HK-2 (cell line): ENCODE data around the gene TPD52L1.
"Not testable (repeated sequence)": the region's sequence is repeated elsewhere in the genome, so short reads cannot be mapped to it uniquely, and the experiment has no call there.

Source experiments
- DNase-seq: peaks from one replicate; pipeline ENCODE4 v3.0.0-alpha.2; 2018; ENCODE audit not compliant: unreplicated experiment

The TPD52L1 gene, protein sequence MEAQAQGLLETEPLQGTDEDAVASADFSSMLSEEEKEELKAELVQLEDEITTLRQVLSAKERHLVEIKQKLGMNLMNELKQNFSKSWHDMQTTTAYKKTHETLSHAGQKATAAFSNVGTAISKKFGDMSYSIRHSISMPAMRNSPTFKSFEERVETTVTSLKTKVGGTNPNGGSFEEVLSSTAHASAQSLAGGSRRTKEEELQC

GRCh38 chr6:125153391-125154117 lies at the start of gene TPD52L1:
TPD52L1 (plus strand) TSS chr6:125153773; CDS start chr6:125153952, 179 bp downstream.
- DNase-seq: peak; percentile 87

GRCh38 chr6:125104425-125104824 lies 49.1 kb upstream of the TPD52L1 start:
- no peak for DNase-seq

DNA sequence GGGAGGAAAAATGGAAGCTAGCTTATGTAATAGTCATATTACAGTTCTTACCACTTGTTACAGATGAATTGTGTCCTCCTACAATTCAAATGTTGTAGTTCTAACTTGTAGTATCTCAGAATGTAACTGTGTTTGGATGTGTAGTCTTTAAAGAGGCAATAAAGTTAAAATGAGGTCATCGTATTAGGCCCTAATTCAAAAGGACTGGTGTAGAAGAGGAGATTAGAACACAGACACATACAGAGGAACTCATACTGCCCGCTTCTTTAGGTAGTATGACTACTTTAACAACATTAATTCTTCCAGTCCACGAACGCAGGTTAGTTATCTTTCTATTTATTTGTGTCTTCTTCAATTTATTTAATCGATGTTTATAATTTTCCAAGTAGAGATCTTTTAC lies 46.5 kb upstream of the TPD52L1 start:
- no peak for DNase-seq

DNA sequence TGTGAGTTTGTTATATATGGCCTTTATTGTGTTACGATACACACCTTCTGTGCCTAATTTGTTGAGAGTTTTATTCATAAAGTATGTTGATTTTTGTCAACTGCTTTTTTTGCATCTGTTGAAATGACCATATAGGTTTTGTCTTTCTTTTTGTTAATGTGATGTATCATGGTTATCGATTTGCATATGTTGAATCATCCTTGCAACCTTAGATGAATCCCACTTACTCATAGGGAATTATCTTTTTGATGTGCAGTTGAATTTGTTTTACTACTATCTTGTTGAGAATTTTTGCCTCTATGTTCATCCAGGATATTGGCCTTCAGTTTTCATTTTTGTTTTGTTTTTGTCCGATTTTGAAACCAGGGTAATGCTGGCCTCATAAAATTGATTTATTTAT lies 45.7 kb upstream of the TPD52L1 start:
- no peak for DNase-seq

- no peak for DNase-seq
Observed at GRCh38 chr6:125110056-125110455, 43.5 kb upstream of the TPD52L1 start.

- DNase-seq: no peak
Observed at GRCh38 chr6:125111219-125111983, 42.2 kb upstream of the TPD52L1 start.

GRCh38 chr6:125112934-125113333 lies 40.6 kb upstream of the TPD52L1 start:
- no peak for DNase-seq

GRCh38 chr6:125114248-125114858 lies 39.2 kb upstream of the TPD52L1 start:
- no peak for DNase-seq

DNA sequence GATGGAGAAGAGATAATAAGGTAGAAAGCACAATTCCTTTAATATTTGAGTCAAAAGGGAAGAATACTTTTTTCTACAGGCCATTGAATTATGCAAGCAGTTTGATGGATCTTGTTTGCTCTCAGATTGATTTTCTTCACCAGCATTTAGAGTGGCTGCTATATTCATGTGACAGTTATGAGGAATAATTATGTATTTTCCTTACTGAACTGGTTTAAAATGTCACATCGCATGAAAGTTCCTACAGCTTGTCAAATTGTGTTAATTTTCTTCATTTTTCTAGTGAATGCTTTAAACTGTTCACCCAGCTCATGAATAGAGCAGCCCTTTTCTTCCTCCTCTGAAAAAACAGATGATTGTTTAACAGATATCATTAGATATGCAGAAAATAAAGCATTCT lies 37.4 kb upstream of the TPD52L1 start:
- DNase-seq: no peak

DNA sequence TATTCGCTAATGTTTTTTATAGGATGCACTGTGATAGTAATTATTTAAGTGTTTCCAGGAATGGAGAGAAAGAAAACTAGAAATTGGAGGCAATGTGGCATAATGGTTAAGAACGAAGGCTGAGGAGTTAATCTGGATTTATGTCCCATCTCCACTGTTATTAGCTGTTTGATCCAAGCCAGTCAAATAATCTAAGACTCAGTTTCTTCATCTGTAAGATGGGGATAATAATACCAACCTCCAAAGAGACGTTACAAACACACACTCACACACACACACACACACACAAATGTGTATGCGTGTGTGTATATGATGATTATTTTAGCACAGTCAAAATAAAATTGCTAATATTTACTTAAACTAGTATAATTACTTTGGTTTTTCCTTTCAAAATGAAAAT lies 36.9 kb upstream of the TPD52L1 start:
- no peak for DNase-seq

DNA sequence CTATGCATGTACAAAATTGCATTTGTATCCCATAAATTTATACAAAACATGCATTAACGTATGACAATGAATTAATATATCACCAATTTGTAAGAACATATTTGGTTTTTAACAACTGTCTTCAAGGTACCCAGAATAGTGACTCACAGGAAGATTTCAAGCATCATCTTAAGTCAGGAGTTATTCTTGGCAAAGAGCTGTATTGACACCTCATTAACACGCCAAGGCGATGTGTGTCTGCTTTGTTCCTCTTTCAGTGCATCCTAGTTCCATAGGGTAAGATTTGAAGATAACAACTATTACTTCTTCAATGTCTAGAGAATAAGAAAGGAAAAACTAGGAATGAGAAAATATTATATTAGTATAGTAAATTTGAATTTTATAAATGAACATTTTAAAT lies 35.8 kb upstream of the TPD52L1 start:
- no peak for DNase-seq

GRCh38 chr6:125120054-125120590 lies 33.5 kb upstream of the TPD52L1 start:
- DNase-seq: no peak

- no peak for DNase-seq
Observed at GRCh38 chr6:125121894-125122293, 31.7 kb upstream of the TPD52L1 start.

GRCh38 chr6:125123051-125123450 lies 30.5 kb upstream of the TPD52L1 start:
- DNase-seq: no peak

- no peak for DNase-seq
Observed at GRCh38 chr6:125123468-125124048, 30.0 kb upstream of the TPD52L1 start.

DNA sequence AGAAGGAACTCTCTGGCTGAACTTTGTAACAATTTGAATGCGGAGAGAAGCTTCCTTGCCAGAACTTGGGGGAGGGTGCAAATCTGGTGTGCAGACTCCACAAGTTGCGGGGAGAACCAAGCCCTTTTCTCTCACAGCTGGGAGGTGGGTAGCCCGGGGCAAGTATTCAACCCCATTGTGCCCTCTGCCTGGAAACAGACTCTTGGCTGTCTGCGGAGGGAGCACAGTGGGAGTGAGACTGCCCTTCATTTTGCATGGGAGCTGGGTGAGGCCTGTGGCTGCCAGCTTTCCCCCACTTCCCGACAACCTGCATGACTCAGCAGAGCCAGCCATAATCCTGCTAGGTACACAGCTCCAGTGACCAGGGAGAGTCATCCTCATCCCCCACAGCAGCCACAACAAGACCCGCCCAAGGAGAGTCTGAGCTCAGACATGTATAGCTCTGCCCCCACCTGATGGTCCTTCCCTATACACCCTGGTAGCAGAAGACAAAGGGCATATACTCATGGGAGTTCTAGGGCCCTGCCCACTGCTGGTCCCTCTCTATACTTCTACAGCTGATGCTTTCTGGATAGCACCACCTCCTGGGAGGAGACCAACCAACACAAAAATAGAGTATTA lies 29.4 kb upstream of the TPD52L1 start:
- DNase-seq: peak; percentile 61

DNA sequence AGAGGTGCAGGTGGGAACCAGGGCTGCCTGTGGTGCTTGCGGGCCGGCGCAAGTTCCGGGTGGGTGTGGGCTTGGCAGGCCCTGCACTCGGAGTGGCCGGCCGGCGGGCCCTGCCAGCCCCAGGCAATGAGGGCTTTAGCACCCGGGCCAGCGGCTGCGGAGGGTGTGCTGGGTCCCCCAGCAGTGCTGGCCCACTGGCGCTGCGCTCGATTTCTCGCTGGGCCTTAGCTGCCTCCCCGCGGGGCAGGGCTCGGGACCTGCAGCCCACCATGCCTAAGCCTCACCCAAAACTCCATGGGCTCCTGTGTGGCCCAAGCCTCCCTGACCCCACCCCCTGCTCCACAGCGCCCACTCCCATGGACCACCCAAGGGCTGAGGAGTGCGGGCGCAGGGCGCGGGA lies 27.7 kb upstream of the TPD52L1 start:
- not testable (repeated sequence) for DNase-seq

- DNase-seq: no peak
Observed at GRCh38 chr6:125129354-125129753, 24.2 kb upstream of the TPD52L1 start.

- DNase-seq: no peak
Observed at GRCh38 chr6:125132058-125132457, 21.5 kb upstream of the TPD52L1 start.

DNA sequence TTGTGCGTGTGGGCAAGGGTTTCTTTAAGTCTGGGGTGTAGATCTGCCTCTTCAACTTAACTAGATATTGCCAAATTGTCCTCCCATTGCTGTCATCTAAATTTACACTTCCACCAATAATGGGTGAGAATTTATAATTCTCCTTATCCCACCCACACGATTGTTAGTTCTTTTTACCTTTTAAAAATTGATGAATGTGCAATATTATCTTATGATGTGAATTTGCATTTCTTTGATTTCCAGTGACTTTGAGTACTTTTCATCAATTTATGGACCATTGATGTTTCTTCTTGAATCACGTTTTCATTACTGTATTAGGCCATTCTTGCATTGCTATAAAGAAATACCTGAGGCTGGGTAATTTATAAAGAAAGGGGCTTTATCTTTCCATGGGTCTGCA lies 17.2 kb upstream of the TPD52L1 start:
- no peak for DNase-seq

DNA sequence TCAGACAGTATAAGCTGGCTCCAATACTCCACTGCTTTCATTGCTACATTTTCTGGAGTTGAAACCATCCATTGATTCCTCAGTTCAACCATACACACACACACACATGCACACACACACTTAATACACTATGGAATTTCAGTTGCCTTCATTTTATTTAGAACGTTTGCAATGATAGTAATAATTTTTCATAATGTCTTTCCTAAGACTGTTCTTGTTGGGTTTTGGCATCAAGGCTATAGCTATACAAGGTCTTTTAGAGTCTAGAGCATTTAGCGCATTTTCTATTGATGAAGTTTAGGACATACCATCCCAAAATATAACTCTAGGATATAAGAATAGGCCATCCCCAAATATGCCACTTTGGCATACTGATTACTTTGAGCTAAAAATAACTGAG lies 15.5 kb upstream of the TPD52L1 start:
- no peak for DNase-seq
